Measurements from ENCODE around the gene ZNF679.
"Not testable (repeated sequence)": the region's sequence is repeated elsewhere in the genome, so short reads cannot be mapped to it uniquely, and the experiment has no call there.

The ZNF679 gene

DNA sequence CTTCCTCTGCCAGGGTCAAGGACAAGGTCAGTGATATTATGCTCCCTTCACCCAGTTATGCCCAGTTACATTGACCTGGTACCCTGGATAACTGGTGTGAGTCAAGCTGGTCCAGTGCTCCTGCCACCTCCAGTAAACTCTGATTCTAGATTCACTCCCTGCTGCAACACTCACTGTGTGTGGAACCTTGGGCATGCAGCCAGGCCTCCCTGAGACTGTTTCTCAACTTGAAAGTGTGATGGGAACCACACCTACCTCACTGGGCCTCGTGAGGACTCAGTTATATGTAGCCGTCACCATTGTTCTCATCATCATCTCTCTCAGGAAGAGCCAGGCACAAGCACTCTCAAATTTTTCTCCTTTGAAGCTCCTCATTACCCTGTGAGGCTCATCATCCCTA lies 84.6 kb downstream of the ZNF679 start:
- no peak for DNase-seq

GRCh38 chr7:64313740-64314491 lies 85.6 kb downstream of the ZNF679 start, which contains the start of gene ZNF736:
Gene ZNF736, plus strand, starts transcription at chr7:64313961. Its CDS starts 190 bp downstream, at chr7:64314151.
- peak; percentile 91 for DNase-seq

DNA sequence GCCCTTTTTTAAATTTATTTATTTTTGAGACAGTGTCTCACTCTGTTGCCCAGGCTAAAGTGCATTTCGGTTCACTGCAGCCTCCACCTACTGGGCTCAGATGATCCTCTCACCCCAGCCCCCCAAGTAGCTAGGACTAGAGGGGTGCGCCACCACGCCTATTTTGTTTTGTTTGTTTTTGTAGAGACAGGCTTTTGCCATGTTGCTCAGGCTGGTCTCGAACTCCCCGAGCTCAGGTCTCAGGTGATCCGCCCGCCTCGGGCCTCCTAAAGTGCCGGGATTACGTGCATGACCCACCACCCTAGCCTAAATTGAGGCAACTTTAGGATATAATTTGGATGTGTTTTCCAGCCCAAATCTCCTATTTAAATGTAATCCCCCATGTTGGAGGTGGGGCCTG lies 86.3 kb downstream of the ZNF679 start:
- no peak for DNase-seq

DNA sequence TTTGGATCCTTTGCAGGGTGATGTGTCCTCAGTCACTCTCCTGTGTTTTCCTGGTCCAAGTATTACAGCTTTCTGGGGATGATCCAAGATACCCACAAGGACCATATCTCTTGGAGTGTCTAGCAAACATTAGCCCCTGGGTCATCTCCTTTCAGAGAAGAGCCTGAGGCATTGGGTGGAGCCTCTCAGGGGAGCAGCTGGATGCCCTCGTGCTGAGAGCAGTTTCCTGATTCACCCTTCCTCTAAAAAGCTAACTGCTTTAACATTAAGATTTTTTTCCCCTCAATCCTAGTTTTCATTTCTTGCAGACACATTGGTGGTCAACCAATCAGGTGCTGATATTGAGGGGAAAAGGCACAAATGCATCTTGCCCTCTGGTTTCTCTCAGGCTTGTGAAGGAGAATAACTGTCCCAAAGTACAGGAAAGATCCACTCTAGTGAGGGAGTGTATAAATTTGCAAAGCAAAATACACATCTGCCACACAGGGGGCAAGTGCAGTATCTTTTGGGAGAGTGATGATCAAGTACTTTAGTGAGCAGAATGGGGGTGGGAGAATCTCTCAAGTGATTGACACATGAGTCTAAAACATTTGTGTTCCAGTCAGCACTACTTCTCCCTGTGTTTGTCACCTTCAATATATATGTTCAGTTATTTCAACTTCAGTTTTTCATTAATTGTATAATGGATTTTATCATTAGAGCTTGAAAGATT lies 87.9 kb downstream of the ZNF679 start:
- DNase-seq, result not testable (repeated sequence)
